GM18511 (cell line): Measurements from ENCODE around the gene TMEM247.
A peak's percentile ranks its signal among the peaks of the same experiment; 100 is the strongest.

ENCODE experiments used
- ATAC-seq: cut with Tn5 transposase; IDR thresholded peaks from one replicate; pipeline ENCODE4 v1.9.1; 2021; ENCODE audit warnings: mild to moderate bottlenecking, moderate library complexity; ENCODE audit not compliant: unreplicated experiment

The TMEM247 gene

DNA sequence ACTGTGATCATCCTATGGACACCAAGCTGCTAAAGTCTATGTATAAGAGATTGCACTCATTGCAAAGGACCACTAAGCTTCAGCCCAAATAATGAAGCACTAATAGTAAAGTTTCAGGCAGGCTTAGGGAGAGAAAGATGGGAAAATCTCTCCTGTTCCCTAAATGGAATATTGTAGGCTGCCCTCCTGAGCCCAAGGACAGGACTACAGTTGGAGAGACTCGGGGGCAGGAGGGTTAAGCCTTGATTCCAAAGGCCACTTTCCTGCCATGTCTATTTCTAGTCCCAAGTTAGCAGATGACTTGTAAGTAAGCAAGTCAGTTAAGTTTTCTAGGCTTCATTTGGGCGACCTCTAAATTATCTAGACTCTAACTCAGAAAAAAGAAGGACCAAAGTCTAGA is 9.0 kb downstream of the TMEM247 start:
- no peak for ATAC-seq

DNA sequence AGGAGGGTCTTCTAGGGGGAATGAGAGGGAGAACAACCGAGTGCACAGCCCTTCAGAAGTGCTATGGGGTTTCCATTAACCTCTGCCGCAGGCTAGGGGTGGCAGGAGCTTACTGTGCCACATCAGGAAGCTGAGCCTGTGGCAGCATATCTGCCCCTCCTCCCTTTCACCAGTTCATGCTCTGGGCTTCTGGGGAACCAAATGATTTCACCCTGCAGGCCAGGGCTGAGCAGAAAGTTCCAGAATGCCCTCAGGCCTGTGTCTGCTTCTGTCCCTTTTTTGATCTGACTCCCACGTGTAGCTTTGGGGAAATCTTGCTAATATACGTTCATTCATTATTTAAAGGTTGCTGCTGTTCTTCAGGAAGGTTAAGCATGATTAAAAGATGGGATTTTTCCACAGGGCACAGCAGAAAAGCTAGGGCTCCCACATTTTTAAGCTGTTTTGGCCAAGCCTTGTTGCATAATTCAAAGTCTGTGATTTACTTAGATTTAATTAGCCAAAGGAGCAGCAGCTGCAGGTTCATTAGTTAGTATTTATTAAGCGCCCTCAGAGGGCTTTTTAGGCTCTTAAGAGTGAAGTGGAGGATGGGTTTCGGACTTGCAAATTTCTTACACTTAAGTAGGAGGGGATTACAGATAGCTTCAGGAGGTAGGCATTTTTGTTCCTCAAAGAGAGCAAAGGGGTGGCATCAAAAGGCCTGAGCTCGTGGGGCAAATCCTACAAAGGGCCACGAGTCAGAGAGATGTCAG is 10.2 kb downstream of the TMEM247 start:
- ATAC-seq = no peak

DNA sequence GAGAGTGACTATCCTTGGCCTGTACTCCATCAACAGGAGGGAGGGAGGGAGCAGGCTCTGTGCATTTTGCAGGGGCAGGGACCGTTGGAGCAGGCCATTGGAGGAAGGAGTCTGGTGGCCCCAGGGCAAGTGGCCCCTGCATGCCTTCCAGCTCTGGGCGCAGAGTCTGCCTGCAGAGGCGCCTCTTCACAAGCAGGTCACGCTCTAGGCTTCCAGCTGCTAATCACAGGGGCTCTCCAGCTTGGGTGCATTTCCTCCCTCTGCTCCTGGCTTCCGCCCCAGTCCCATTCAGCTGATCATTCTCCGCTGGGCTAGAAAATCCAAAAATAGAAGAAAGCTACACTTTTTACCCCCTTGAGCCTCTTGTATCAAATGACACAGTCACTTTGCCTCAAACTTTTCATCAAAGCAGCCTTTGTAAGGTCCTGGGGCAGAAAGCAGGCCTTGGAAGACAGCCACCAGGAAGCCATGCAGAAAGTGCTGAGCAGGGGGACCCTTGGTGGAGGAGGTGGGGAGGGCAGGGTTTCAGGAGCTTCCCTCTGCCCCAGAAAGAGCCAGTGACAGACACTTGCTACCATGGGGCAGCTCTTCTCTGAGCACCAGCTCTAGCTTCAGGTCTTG is 11.3 kb downstream of the TMEM247 start:
- ATAC-seq = peak; percentile 58

DNA sequence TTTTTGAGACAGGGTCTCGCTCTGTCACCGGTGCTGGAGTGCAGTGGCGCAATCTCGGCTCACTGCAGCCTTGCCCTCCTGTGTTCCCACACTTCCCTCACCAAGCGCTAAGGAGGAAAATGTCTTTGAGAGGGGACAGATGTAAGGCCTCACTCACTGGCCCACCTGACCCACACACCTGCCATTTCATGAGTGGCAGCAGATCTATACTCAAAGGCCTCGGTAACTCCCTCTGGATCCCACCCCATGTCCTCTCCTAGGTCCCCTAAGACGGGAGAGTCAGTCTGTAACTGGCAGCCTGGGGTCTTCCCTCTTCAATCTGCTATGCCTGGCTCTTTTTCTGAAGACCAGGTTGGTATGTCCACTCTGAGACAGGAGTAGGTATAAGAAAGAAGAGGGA is 12.9 kb downstream of the TMEM247 start:
- ATAC-seq = no peak

DNA sequence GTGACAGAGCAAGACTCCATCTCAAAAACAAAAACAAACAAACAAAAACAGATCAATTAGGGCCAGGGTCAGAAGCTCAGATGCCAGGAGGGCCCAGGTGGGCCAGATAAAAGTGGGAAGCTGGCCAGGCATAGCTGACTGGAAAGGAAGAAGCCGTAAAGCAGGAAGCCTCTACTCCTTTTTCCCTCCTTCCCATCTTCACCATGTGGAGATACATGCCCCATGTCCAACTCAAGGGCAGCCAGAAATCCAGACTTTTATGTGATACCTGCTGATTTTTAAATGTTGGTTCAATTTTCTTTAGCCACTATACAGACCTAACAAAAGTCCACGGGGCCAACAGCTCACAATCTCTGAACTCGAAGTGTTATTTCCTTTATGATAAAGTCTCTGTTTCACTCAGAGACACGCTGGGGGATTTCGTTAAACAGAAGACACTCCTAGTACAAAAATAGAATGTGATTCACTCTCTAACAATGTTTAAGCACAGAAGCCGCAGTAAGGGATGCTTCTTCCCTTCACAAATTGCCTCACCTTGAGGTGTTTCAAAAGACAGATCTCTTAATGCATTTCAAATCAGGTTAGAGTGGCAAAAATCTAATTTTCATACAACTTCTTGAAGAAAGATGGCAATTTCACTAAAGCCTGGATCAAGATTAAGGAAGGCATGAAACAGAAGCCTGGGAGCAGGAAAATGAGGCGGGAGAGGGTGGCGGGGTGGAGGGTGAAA is 14.0 kb downstream of the TMEM247 start:
- ATAC-seq = peak; percentile 87

DNA sequence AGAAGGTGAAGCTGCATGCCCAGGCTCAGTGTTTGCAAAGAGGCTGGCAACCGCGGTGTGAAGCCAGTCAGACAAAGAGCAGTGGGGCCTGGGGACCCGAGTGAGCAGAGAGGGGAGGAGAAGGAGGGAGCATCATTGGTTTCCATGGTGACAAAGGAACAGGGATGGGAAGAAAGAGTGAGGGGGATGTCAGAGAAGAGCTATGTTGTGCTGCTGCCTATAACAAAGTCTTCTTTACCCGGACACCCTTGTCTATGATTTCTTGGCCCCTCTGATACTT is 14.5 kb downstream of the TMEM247 start:
- ATAC-seq = peak; percentile 17

DNA sequence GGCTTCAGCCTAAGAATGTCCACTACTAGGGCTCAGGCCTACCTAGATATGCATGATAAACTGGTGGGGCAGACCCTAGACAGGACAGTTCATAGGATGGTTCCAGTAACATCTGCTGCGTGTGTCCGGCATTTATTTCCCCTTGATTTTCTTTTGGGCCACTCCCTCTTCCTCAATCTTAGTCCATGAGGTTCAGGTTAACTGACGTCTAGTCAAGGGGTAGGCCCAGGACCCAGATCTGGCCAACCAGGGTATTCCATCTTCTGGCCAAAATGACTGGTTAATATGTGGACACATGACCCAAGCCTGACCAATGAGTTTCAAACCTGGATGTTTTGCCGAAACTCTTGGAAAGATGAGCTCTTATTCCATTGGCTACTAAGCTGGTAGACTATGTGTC is 15.2 kb downstream of the TMEM247 start:
- ATAC-seq = no peak

DNA sequence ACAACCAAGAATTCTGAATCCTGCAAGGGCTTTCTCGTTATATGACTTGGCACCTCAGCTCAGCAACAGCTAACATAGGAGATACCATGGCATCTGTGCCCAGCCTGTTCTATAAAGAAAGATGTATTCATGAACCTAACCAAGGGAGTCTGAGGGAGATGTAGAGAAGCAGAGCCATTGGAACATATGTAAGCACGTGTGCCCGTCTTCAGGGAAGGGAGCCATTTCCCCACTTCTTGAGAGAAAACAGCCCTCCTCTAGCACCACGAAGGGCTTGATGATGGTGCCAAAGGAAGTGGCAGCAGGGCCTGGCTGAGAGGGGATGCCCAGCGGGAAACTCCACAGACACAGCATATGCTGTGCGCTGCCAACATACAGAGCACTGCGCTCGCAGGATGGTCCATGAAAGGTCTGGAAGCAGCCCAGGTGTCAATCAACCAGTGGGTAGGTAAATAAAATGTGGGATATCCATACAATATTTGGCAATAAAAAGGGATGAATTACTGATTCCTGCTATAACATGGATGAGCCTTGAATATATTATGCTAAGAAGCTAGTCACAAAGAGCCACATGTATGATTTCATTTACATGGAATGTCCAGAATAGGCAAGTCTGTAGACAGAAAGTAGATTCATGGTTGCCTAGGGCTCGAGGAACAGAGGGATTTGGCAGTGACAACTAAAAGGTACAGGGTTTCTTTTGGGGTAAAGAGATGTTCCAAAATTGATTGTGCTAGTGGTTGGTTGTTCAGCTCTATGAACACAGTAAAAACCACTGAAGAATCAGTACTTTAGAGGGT is 16.1 kb downstream of the TMEM247 start:
- no peak for ATAC-seq

DNA sequence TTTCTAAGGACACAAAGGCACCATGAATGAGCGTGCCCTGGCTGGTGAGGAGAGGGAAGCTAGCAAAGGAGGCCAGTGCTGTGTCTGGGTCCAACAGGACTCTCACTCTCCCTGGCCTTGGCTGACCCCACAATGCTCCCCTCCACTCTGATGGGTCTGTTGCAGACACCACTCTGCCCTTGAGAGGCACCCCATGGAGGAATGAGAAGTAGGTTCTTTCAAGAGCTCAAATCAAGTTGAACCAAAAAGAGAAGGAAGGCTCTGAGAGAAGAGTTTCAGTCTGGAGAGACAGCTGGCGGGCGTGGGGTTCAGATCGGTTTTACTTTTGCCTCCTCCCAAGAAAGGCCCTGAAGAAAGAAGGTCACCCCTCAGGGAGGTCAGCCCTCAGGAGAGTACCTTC is 18.4 kb downstream of the TMEM247 start:
- no peak for ATAC-seq

DNA sequence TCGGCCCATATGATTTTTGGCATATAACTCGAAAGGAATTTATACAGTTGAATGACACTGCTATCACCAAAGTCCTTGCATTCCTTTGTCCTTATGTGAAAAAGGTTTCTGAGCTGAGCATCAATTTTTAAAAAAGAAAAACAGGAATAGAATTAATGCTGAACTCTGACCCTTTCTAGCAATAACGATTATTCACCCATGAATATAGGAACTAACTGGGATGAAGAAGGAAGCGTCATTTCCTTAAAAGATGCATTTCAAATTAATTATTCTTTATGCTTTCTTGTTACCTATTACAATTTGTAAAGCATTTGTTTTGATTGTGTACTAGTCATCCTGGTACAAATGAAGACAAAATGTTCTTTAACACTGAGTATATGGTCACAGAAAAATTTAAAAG is 19.3 kb downstream of the TMEM247 start:
- ATAC-seq = no peak

DNA sequence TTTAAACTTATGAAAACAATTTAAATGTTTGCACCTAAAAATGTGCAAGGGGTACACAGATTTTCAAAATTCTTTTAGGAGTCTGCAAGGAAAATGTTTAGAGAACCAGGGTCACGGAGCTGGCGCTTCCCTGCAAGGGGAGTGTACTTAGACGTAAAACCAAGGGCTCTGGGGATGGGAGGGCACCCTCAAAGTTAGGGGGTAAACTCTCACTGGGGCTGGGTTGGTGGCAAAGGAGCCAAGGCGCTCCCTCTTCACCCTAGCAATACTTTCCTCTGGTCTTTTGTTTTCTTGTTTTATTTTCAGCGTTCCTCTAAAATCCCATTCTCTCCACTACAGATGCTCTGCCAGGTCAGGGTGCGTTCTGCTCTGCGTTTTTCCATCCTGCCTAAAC is 20.0 kb downstream of the TMEM247 start:
- no peak for ATAC-seq

DNA sequence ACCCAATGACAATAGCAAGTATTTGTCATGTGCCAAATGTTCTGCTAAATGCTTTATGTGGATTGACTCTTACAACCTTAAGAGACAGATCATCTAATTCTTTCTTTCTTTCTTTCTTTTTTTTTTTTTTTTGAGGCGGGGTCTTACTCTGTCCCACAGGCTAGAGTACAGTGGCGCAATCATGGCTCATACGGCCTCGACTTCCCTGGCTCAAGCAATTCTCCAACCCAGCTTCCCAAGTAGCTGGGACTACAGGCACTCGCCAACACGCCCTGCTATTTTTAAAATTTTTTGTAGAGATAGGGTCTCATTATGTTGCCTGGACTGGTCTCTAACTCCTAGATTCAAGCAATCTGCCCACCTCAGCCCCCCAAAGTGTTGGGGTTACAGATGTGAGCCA is 21.4 kb downstream of the TMEM247 start:
- no peak for ATAC-seq

DNA sequence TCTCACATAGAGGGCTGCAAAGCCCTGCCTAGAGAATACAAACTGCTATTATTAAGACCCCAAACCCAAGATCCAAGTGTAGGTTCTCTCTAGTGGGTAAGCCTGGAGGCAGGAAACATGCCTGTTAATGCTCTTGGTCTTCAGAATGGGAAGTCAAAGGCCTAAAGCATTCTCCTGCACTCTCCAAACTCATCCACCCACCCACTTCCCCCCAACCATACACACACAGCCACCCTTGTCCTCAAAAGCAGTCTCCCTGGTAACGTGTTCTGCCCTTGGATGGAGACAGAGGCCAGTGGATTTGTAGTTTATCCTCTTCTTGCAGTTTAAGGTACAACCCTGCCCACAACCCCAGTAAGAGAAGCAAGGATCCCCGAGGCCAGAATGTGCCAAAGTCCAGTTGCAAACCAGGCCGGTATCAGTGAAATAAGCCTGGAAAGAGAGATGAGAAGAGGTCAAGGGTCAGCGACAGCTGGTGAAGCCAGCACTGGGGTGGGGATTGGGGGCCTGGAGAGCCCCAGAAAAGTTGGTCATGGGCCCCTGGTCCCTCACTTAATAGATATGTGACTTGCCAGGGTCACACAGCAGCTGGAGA is 23.0 kb downstream of the TMEM247 start:
- no peak for ATAC-seq

DNA sequence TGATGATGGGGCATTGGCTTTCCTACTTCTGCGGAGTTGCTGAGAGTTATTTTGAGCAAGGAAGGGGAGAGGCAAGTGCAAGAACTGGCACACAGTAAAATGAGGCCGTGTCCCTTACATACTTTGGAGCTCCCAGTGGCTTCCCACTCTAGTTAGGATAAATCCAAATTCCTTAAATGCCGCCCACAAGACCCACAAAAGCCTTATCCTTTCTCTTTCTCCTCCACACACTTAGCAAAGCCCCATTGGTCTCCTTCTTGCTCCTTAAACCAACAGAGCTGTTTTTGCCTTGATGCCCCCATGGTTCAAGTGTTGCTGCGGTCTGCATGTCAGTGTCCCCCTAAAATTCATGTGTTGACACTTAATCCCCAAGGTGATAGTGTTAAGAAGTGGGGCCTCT is 24.3 kb downstream of the TMEM247 start:
- ATAC-seq = no peak

DNA sequence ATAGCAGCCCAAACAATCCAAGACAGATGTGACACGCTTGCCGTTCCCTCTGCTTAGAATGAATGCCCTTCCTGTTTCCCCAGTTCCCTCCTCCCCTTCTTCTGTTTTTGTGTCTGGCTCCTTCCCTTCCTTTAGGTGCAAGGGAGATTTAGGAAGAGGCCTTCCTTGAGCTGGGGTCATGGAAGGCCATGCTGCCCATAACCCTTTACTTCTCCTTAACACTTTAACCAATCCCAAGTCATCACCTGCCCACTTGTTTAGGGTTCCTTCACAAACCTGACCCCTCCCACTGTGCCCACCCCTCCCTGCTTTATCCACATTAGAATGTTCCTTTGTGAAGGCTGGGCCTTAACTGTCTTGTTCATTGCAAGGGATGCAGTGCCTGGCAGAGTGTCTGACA is 24.9 kb downstream of the TMEM247 start:
- ATAC-seq = no peak

DNA sequence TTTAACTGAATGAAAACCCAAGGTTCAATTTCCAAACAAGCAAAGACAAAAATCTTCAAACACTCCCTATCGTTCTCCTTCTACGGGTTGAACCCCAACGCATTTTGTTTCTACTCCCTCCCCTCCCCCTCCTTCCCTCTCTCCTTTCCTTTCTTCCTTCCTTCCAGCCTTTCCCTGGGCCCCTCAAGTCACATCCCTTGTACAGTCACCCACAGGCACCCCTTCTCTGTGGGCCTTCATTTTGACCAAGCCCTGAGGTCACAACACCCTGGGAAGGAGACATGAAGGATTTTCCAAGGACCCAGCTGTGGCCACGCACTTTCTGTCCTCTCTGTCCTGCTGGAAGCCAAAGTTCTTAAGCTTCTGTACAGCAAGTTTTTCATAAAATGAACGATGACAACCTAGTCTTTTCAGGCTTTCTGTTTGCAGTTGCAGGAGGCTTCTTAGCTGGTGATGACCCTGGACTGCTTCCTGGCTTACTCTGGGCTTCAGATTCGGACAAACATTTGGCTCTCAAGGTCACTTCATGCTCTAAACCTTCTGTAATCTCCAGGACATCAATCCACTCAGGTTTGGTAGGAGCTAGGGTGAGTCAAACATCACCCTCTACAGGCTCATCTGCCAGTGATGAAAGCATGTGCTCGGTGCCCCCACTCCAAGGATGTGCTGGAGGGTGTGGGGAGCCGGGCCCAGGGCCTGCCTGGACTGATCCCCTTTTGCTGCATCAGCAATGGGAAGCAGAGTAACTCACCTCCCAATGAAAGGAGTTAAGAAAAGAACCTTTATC is 25.5 kb downstream of the TMEM247 start:
- no peak for ATAC-seq

DNA sequence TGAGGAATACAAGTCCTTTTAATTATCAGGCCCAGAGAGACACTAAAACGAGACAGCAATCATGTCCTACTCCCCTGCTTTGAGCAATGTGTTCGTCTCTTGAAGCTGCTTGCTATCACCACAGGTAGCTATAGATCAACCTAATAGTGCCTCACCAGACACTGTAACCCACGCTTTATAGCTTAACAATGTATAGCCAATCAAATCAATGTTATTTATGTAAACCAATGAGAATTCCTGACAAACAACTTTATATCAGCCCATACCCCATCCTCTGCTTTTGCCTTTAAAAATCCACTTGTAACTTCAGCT is 26.1 kb downstream of the TMEM247 start:
- ATAC-seq = no peak

DNA sequence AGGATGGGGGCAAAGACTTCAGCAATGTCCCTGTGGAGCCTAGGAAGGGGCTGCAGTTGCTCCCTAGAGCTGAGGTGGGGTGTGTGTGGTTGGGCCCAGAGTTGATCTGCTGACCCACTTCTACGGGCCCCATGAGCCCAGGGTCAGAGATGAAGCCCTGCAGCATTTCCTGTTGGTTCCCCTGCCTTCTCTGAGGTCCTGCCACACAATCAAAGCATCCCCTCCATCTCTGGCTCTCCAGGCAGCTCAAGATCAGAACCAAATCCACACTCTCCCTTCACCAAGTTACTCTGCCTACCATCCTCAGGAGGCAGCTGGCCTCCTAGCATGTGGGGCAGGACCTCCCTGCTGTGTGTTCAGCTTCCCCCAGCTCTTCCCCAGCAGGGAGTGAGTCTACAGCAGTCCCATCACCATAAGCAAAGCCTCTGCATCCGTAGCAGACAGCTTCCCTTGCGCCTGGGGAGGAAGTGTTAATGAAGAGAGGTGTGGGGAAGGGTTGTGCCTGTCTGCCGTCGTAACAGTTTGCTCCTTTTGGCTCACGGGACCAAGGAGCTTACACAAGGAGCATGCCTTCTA is 26.9 kb downstream of the TMEM247 start:
- ATAC-seq = no peak

DNA sequence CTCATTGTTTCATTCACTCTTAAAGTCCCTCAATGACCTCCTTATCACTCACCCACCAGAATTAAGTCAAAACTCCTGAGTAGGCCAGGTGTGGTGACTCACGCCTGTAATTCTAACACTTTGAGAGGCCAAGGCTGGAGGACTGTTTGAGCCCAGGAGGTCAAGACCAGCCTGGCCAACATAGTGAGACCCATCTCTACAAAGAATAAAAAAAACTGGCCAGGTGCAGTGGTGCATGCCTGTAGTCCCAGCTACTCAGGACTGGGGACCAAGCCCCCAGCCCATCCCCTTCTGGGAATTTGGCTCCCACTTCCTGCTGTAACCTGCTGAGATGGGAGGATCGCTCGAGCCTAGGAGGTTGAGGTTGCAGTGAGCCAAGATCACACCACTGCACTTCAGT is 28.9 kb downstream of the TMEM247 start:
- ATAC-seq = no peak

DNA sequence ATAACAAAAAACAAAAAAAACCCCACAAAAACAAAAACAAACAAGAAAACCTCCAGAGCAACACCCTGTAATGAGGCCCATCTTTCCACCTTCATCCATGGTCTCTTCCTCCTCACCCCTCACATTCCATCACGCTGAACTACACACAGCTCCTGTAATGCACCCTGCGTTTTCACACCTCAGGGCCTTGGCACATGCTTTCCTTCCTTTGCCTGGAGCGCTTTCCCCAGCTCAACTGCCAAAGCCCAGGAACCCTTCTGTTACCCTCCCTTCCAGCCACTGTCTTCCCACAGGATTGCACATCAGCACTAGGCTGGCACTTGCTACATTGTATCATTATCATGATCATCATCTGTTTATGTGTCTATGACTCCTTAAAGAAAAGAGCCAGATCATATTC is 29.4 kb downstream of the TMEM247 start:
- no peak for ATAC-seq
